ENCODE results near the gene DDX49.

The DDX49 gene

GRCh38 chr19:18933297-18933696 lies 13.8 kb downstream of the DDX49 start:
- H3K27me3 ChIP-seq (ENCODE audit: insufficient read depth, low read depth, severe bottlenecking): no peaks in the 10 kb centered on the region
- H3K4me3 ChIP-seq (ENCODE audit: low read depth, low read length): no peak overlapping the region
- no peak for TF ChIP-seq CTCF (IDR thresholded peaks at IDR 0.05; ENCODE audit: low read depth, low read length)
- H3K9me3 ChIP-seq (ENCODE audit: severe bottlenecking): no peaks in the 10 kb centered on the region
- H3K36me3 ChIP-seq: peaks cover 63% of the 10 kb centered on the region
- H3K27ac ChIP-seq: no peak overlapping the region
- no peak for DNase-seq

- DNase-seq: no peak
- Histone ChIP-seq H3K27me3 (ENCODE audit: insufficient read depth, low read depth, severe bottlenecking) (no peaks in the 10 kb centered on the region), H3K27ac (no peak overlapping the region), H3K9me3 (ENCODE audit: severe bottlenecking) (no peaks in the 10 kb centered on the region), H3K36me3 (peaks cover 26% of the 10 kb centered on the region), H3K4me3 (ENCODE audit: low read depth, low read length) (no peak overlapping the region)
- no peak for TF ChIP-seq CTCF (IDR thresholded peaks at IDR 0.05; ENCODE audit: low read depth, low read length)
Measured at GRCh38 chr19:18939163-18939562, 19.6 kb downstream of the DDX49 start.

GRCh38 chr19:18939922-18940768 lies 20.6 kb downstream of the DDX49 start:
- Histone ChIP-seq H3K27me3 (ENCODE audit: insufficient read depth, low read depth, severe bottlenecking) (no peaks in the 10 kb centered on the region), H3K36me3 (peaks cover 20% of the 10 kb centered on the region), H3K9me3 (ENCODE audit: severe bottlenecking) (no peaks in the 10 kb centered on the region), H3K27ac (peak overlapping the region; percentile 72), H3K4me3 (ENCODE audit: low read depth, low read length) (peak overlapping the region; percentile 81)
- DNase-seq: peak; percentile 52
- TF ChIP-seq CTCF (IDR thresholded peaks at IDR 0.05; ENCODE audit: low read depth, low read length): no peak

GRCh38 chr19:18940769-18941627 lies 21.5 kb downstream of the DDX49 start, which contains the start of gene HOMER3:
Gene HOMER3, minus strand, starts transcription at chr19:18941217. Its CDS starts 2,235 bp downstream, at chr19:18938982.
- peak; percentile 80 for DNase-seq
- no peaks in the 10 kb centered on the region for H3K9me3 ChIP-seq (ENCODE audit: severe bottlenecking)
- H3K36me3 ChIP-seq: peaks cover 14% of the 10 kb centered on the region
- no peak for TF ChIP-seq CTCF (IDR thresholded peaks at IDR 0.05; ENCODE audit: low read depth, low read length)
- H3K27ac ChIP-seq: peak within 1 kb of the TSS; percentile 77
- H3K4me3 ChIP-seq (ENCODE audit: low read depth, low read length): peak within 1 kb of the TSS; percentile 81
- no peaks in the 10 kb centered on the region for H3K27me3 ChIP-seq (ENCODE audit: insufficient read depth, low read depth, severe bottlenecking)

GRCh38 chr19:18941628-18942354 lies 22.3 kb downstream of the DDX49 start:
- Histone ChIP-seq H3K27me3 (ENCODE audit: insufficient read depth, low read depth, severe bottlenecking) (no peaks in the 10 kb centered on the region), H3K9me3 (ENCODE audit: severe bottlenecking) (no peaks in the 10 kb centered on the region), H3K36me3 (peaks cover 12% of the 10 kb centered on the region), H3K27ac (peak overlapping the region; percentile 77), H3K4me3 (ENCODE audit: low read depth, low read length) (peak overlapping the region; percentile 32)
- TF ChIP-seq CTCF (IDR thresholded peaks at IDR 0.05; ENCODE audit: low read depth, low read length): no peak
- DNase-seq: no peak

Measured in WERI-Rb-1 (cell line).